Muscle layer of colon (tissue), 2 donors: ENCODE measurements around the gene CALCB.

ENCODE experiments used
- H3K27ac ChIP-seq: one replicate; pipeline ENCODE4 v1.7.0; 2013; ENCODE audit warnings: low read depth, mild to moderate bottlenecking, low read length, moderate library complexity
- H3K27me3 ChIP-seq, 2 donors: one replicate each; pipeline ENCODE4 v1.7.0; 2013; ENCODE audit warnings: low read length in 2 of 2, mild to moderate bottlenecking in 2 of 2; ENCODE audit not compliant: insufficient read depth in 2 of 2, control insufficient read depth in 1 of 2
- H3K36me3 ChIP-seq: one replicate; pipeline ENCODE4 v1.7.0; 2013; ENCODE audit warnings: mild to moderate bottlenecking, low read length; ENCODE audit not compliant: insufficient read depth
- H3K4me1 ChIP-seq: one replicate; pipeline ENCODE4 v1.7.0; 2013; ENCODE audit warnings: mild to moderate bottlenecking, low read length; ENCODE audit not compliant: insufficient read depth
- H3K4me3 ChIP-seq, 2 donors: one replicate each; pipeline ENCODE4 v1.7.0; 2013; ENCODE audit warnings: low read length in 2 of 2, low read depth in 1 of 2, mild to moderate bottlenecking in 1 of 2, moderate library complexity in 1 of 2
- H3K9ac ChIP-seq: one replicate; pipeline ENCODE4 v1.7.0; 2013; ENCODE audit warnings: low read length
- H3K9me3 ChIP-seq: one replicate; pipeline ENCODE4 v1.7.0; 2013; ENCODE audit warnings: mild to moderate bottlenecking, low read length
- donor health status: abdominal sarcoma.
- donor health status: Adenocarcinoma of cecum.

CALCB gene

GRCh38 chr11:15109602-15110001 lies 36.2 kb downstream of the CALCB start:
- Histone ChIP-seq H3K4me3 (no peak overlapping the region), H3K36me3 (no peaks in the 10 kb centered on the region)

DNA sequence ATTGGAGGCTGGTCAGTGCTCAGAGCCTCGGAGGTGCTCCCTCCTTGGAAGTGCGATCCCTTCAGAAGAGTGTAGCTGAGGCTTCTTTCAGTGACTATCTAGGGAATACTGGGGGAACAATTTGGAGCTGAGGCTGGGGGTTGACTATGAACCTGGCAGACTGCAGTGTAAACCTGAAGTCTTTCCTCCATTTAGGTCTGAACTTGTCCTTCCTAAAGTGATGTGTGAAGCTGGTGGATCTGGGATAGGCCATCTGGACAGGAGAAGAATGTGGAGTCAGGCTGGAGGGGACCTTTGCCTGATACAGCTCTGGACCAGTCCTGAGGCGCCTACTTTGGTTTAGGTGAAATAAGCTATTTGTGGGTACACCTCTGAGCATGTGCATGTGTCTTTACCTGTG lies 37.8 kb downstream of the CALCB start:
- H3K4me1 ChIP-seq, result no peaks in the 10 kb centered on the region
- H3K27ac ChIP-seq, result no peak overlapping the region
- H3K27me3 ChIP-seq, result peaks cover 10 to 14% of the 10 kb centered on the region in 2 donors
- no peaks in the 10 kb centered on the region for H3K9me3 ChIP-seq
- H3K4me3 ChIP-seq, result no peak overlapping the region
- H3K36me3 ChIP-seq, result no peaks in the 10 kb centered on the region
- no peak overlapping the region for H3K9ac ChIP-seq

More at GRCh38 chr11:15109602-15110001, 36.2 kb downstream of the CALCB start:
- no peaks in the 10 kb centered on the region for H3K9me3 ChIP-seq
- H3K27me3 ChIP-seq, result peaks cover 0 to 5% of the 10 kb centered on the region in 2 donors
- H3K9ac ChIP-seq, result no peak overlapping the region
- no peak overlapping the region for H3K27ac ChIP-seq
- no peaks in the 10 kb centered on the region for H3K4me1 ChIP-seq

DNA sequence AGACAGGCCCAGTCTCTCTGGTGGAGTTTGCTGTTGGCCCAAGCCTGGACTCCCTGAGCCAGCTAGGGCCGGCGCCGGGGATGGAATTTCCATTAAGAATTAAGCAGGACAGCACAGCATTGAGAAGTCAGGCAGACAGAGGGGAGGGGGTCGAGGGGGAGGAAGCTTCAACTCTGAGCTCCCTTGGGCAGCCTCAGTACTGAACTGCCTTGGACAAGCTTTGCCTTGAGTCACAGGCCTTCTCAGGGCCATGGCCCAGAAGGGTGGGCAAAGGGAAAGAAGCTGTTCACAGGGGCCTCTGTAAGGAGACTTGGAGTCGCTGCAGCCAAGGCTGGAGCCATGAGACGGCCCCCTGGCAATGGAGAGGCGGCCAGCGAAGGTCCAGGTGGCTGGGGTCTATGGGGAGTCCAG lies 38.7 kb downstream of the CALCB start:
- peaks cover 11 to 14% of the 10 kb centered on the region in 2 donors for H3K27me3 ChIP-seq
- no peak overlapping the region for H3K4me3 ChIP-seq
- no peaks in the 10 kb centered on the region for H3K36me3 ChIP-seq
- H3K27ac ChIP-seq, result no peak overlapping the region
- H3K9me3 ChIP-seq, result no peaks in the 10 kb centered on the region
- no peaks in the 10 kb centered on the region for H3K4me1 ChIP-seq
- H3K9ac ChIP-seq, result no peak overlapping the region

- H3K4me3 ChIP-seq, result no peak overlapping the region
- H3K27me3 ChIP-seq, result peaks cover 11 to 14% of the 10 kb centered on the region in 2 donors
- H3K4me1 ChIP-seq, result no peaks in the 10 kb centered on the region
- H3K9ac ChIP-seq, result no peak overlapping the region
- no peak overlapping the region for H3K27ac ChIP-seq
- no peaks in the 10 kb centered on the region for H3K36me3 ChIP-seq
- no peaks in the 10 kb centered on the region for H3K9me3 ChIP-seq
Measured at GRCh38 chr11:15113381-15113780, 40.0 kb downstream of the CALCB start.

GRCh38 chr11:15114501-15115475 lies 41.4 kb downstream of the CALCB start, which contains the start of gene INSC:
TSS of gene INSC (plus strand) at chr11:15114923. CDS start at chr11:15149175, 34,252 bp downstream.
- Histone ChIP-seq H3K9ac (no peak within 1 kb of the TSS), H3K27ac (no peak within 1 kb of the TSS), H3K4me3 (no peak within 1 kb of the TSS)

DNA sequence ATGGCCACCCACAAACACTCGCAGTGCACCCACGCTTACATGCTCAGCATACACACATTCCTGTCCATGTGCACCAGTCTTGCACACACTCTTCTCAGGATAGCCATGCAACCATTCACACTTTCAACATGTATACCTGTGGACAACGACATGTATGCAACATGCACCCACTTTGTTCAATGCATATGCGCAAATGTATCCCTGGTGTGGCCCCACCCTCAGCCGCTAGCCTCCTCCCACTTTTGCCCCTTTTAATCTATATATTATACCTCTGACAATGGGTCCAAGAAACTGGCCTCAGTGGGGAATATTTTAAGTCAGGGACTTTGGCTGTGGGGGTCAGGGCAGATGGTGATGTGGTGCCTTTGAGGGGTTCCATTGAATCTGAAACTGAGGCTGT lies 42.3 kb downstream of the CALCB start:
- Histone ChIP-seq H3K4me1 (no peaks in the 10 kb centered on the region), H3K9me3 (no peaks in the 10 kb centered on the region), H3K27me3 (peaks cover 11 to 14% of the 10 kb centered on the region in 2 donors), H3K36me3 (no peaks in the 10 kb centered on the region), H3K27ac (no peak overlapping the region), H3K4me3 (no peak overlapping the region), H3K9ac (no peak overlapping the region)

More at GRCh38 chr11:15114501-15115475, 41.4 kb downstream of the CALCB start, which contains the start of gene INSC:
- H3K9me3 ChIP-seq, result no peaks in the 10 kb centered on the region
- no peaks in the 10 kb centered on the region for H3K4me1 ChIP-seq
- H3K27me3 ChIP-seq, result peaks cover 11 to 14% of the 10 kb centered on the region in 2 donors
- no peaks in the 10 kb centered on the region for H3K36me3 ChIP-seq

DNA sequence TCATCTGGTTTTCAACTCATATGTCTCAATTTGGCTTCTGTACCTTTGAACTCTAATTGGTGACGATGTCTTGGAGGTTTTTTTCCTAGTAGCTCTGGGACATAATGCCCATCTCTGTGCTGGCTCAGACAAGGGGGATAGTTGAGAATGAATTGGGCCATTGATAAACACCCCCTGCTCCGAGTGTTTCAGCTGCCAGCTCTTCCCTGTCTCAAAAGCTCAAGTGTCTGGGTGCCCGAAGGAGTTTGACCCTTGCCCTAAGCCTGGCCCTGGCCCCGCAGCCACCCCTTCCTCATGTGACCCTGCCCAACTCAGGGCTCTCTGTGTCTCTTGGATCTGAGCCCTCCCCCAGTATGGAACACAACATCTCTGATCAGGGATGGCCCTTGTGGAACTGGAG lies 44.4 kb downstream of the CALCB start:
- Histone ChIP-seq H3K27ac (no peak overlapping the region), H3K4me1 (no peaks in the 10 kb centered on the region), H3K4me3 (no peak overlapping the region), H3K27me3 (peaks cover 11 to 14% of the 10 kb centered on the region in 2 donors), H3K9ac (no peak overlapping the region), H3K9me3 (no peaks in the 10 kb centered on the region), H3K36me3 (no peaks in the 10 kb centered on the region)

- H3K4me3 ChIP-seq, result no peak overlapping the region
Measured at GRCh38 chr11:15118431-15118830, 45.0 kb downstream of the CALCB start.

GRCh38 chr11:15119352-15119751 lies 46.0 kb downstream of the CALCB start:
- Histone ChIP-seq H3K27ac (no peak overlapping the region), H3K9me3 (no peaks in the 10 kb centered on the region), H3K4me3 (no peak overlapping the region), H3K9ac (no peak overlapping the region), H3K36me3 (no peaks in the 10 kb centered on the region), H3K4me1 (no peaks in the 10 kb centered on the region), H3K27me3 (peaks cover 11 to 12% of the 10 kb centered on the region in 2 donors)

More at GRCh38 chr11:15118431-15118830, 45.0 kb downstream of the CALCB start:
- H3K27me3 ChIP-seq, result peaks cover 11 to 14% of the 10 kb centered on the region in 2 donors
- no peaks in the 10 kb centered on the region for H3K4me1 ChIP-seq
- H3K36me3 ChIP-seq, result no peaks in the 10 kb centered on the region
- H3K9ac ChIP-seq, result no peak overlapping the region
- no peaks in the 10 kb centered on the region for H3K9me3 ChIP-seq
- no peak overlapping the region for H3K27ac ChIP-seq

- Histone ChIP-seq H3K9ac (no peak overlapping the region), H3K36me3 (no peaks in the 10 kb centered on the region), H3K9me3 (no peaks in the 10 kb centered on the region), H3K4me1 (no peaks in the 10 kb centered on the region), H3K27me3 (peaks cover 9 to 11% of the 10 kb centered on the region in 2 donors), H3K27ac (no peak overlapping the region), H3K4me3 (no peak overlapping the region)
Measured at GRCh38 chr11:15119826-15120225, 46.4 kb downstream of the CALCB start.

GRCh38 chr11:15123849-15124248 lies 50.5 kb downstream of the CALCB start:
- no peaks in the 10 kb centered on the region for H3K4me1 ChIP-seq
- no peak overlapping the region for H3K4me3 ChIP-seq
- no peak overlapping the region for H3K27ac ChIP-seq
- H3K9ac ChIP-seq, result no peak overlapping the region
- no peaks in the 10 kb centered on the region for H3K36me3 ChIP-seq
- no peaks in the 10 kb centered on the region for H3K9me3 ChIP-seq
- H3K27me3 ChIP-seq, result no peaks in the 10 kb centered on the region
